BLaER1 treated with 17β-estradiol and CSF1 and Interleukin-3, amounts not matched to agents 10 nM and 100 nM (cell line): Measurements from ENCODE around the gene PSAP.
A peak's percentile ranks its signal among the peaks of the same experiment; 100 is the strongest.

ENCODE experiments used
- H3K27ac ChIP-seq, 11 experiments: shearing (Covaris generic); formaldehyde crosslinking; 2 replicates each; pipeline ENCODE4 v1.8.1; 2022
- H3K27me3 ChIP-seq, 11 experiments: shearing (Covaris generic); formaldehyde crosslinking; 2 replicates each; pipeline ENCODE4 v1.8.1; 2022
- H3K36me3 ChIP-seq, 11 experiments: shearing (Covaris generic); formaldehyde crosslinking; 2 replicates each; pipeline ENCODE4 v1.8.1; 2022
- H3K4me1 ChIP-seq, 10 experiments: shearing (Covaris generic); formaldehyde crosslinking; 2 replicates each; pipeline ENCODE4 v1.8.1; 2022
- H3K4me2 ChIP-seq, 11 experiments: shearing (Covaris generic); formaldehyde crosslinking; 2 replicates each; pipeline ENCODE4 v1.8.1; 2022
- H3K4me3 ChIP-seq, 10 experiments: shearing (Covaris generic); formaldehyde crosslinking; 2 replicates each; pipeline ENCODE4 v1.8.1; 2022
- H3K9ac ChIP-seq, 11 experiments: shearing (Covaris generic); formaldehyde crosslinking; 2 replicates each; pipeline ENCODE4 v1.8.1; 2022
- H3K9me3 ChIP-seq, 11 experiments: shearing (Covaris generic); formaldehyde crosslinking; replicated peaks in 1 of 11; 2 replicates each; pipeline ENCODE4 v1.8.1; 2022
- H4K20me1 ChIP-seq, 11 experiments: shearing (Covaris generic); formaldehyde crosslinking; 2 replicates each; pipeline ENCODE4 v1.8.1; 2022
- Cebpa-rat ChIP-seq, 11 experiments: shearing (Covaris generic); IDR thresholded peaks; 2 replicates each; pipeline ENCODE4 v1.8.1; 2022

Gene PSAP

GRCh38 chr10:71817831-71818655 is 33.0 kb downstream of the PSAP start:
- Histone ChIP-seq H3K9ac (peak overlapping the region in 5 of 11 experiments; percentile 4 to 71 (median 48); a peak in 6 of 22 replicates), H3K9me3 (no peaks in the 10 kb centered on the region), H3K27me3 (no peaks in the 10 kb centered on the region), H3K4me1 (peaks cover 0 to 100% (median 28%) of the 10 kb centered on the region in 10 experiments; a peak in 13 of 20 replicates), H3K27ac (peak overlapping the region in 4 of 11 experiments; percentile 19 to 49 (median 38); a peak in 7 of 22 replicates), H3K4me2 (peak overlapping the region in 2 of 11 experiments; percentile 20 to 28; a peak in 2 of 22 replicates), H3K4me3 (no peak overlapping the region), H3K36me3 (peaks cover 81 to 100% (median 97%) of the 10 kb centered on the region in 11 experiments), H4K20me1 (peaks cover 20 to 100% (median 98%) of the 10 kb centered on the region in 11 experiments)
- TF ChIP-seq Cebpa-rat (IDR thresholded peaks at IDR 0.05): no peak

- peaks cover 72 to 90% (median 87%) of the 10 kb centered on the region in 11 experiments for H3K36me3 ChIP-seq
- peak overlapping the region in 1 of 11 experiments; percentile 2; a peak in 1 of 22 replicates for H3K27ac ChIP-seq
- no peaks in the 10 kb centered on the region for H3K27me3 ChIP-seq
- H3K9me3 ChIP-seq: no peaks in the 10 kb centered on the region
- peaks cover 0 to 100% (median 31%) of the 10 kb centered on the region in 10 experiments; a peak in 16 of 20 replicates for H3K4me1 ChIP-seq
- no peak for TF ChIP-seq Cebpa-rat (IDR thresholded peaks at IDR 0.05)
- H3K4me2 ChIP-seq: peak overlapping the region in 1 of 11 experiments; percentile 20; a peak in 1 of 22 replicates
- peaks cover 12 to 100% (median 89%) of the 10 kb centered on the region in 11 experiments for H4K20me1 ChIP-seq
- no peak overlapping the region for H3K4me3 ChIP-seq
- peak overlapping the region in 2 of 11 experiments; percentile 11 to 61; a peak in 3 of 22 replicates for H3K9ac ChIP-seq
Measured at GRCh38 chr10:71816936-71817618, 34.0 kb downstream of the PSAP start.

- peaks cover 0 to 99% (median 32%) of the 10 kb centered on the region in 10 experiments; a peak in 16 of 20 replicates for H3K4me1 ChIP-seq
- peaks cover 65 to 83% (median 81%) of the 10 kb centered on the region in 11 experiments for H3K36me3 ChIP-seq
- peaks cover 8 to 100% (median 82%) of the 10 kb centered on the region in 11 experiments; a peak in 21 of 22 replicates for H4K20me1 ChIP-seq
Measured at GRCh38 chr10:71816421-71816851, 34.6 kb downstream of the PSAP start.

GRCh38 chr10:71815515-71816130 is 35.4 kb downstream of the PSAP start:
- peaks cover 57 to 75% (median 73%) of the 10 kb centered on the region in 11 experiments for H3K36me3 ChIP-seq
- no peak for TF ChIP-seq Cebpa-rat (IDR thresholded peaks at IDR 0.05)
- H3K4me1 ChIP-seq: peaks cover 0 to 99% (median 41%) of the 10 kb centered on the region in 10 experiments; a peak in 17 of 20 replicates
- H3K27ac ChIP-seq: peak overlapping the region in 2 of 11 experiments; percentile 9 to 15; a peak in 2 of 22 replicates
- no peaks in the 10 kb centered on the region for H3K27me3 ChIP-seq
- no peaks in the 10 kb centered on the region for H3K9me3 ChIP-seq
- H3K9ac ChIP-seq: peak overlapping the region in 3 of 11 experiments; percentile 11 to 43 (median 35); a peak in 4 of 22 replicates
- no peak overlapping the region for H3K4me3 ChIP-seq
- peaks cover 8 to 100% (median 74%) of the 10 kb centered on the region in 11 experiments; a peak in 21 of 22 replicates for H4K20me1 ChIP-seq
- H3K4me2 ChIP-seq: peak overlapping the region in 2 of 11 experiments; percentile 4 to 46; a peak in 2 of 22 replicates

More at GRCh38 chr10:71816421-71816851, 34.6 kb downstream of the PSAP start:
- peak overlapping the region in 2 of 11 experiments; percentile 11 to 41; a peak in 3 of 22 replicates for H3K9ac ChIP-seq
- no peak for TF ChIP-seq Cebpa-rat (IDR thresholded peaks at IDR 0.05)
- no peak overlapping the region; a peak in 1 of 22 replicates for H3K4me2 ChIP-seq
- 0 out of 22 replicates have a peak overlapping the region, but pooled peaks of 2 of the 11 experiments have one; percentile 2 to 17 for H3K27ac ChIP-seq
- H3K9me3 ChIP-seq: no peaks in the 10 kb centered on the region
- H3K4me3 ChIP-seq: no peak overlapping the region
- no peaks in the 10 kb centered on the region for H3K27me3 ChIP-seq

- H3K4me3 ChIP-seq: no peak overlapping the region
- peaks cover 8 to 100% (median 69%) of the 10 kb centered on the region in 11 experiments; a peak in 21 of 22 replicates for H4K20me1 ChIP-seq
- H3K4me2 ChIP-seq: peak overlapping the region in 2 of 11 experiments; percentile 4 to 46; a peak in 2 of 22 replicates
- H3K9ac ChIP-seq: peak overlapping the region in 4 of 11 experiments; percentile 4 to 43 (median 23); a peak in 6 of 22 replicates
- peak overlapping the region in 2 of 11 experiments; percentile 9 to 15; a peak in 2 of 22 replicates for H3K27ac ChIP-seq
- no peaks in the 10 kb centered on the region for H3K9me3 ChIP-seq
- no peaks in the 10 kb centered on the region for H3K27me3 ChIP-seq
- H3K4me1 ChIP-seq: peaks cover 0 to 99% (median 47%) of the 10 kb centered on the region in 10 experiments; a peak in 17 of 20 replicates
- H3K36me3 ChIP-seq: peaks cover 50 to 69% (median 66%) of the 10 kb centered on the region in 11 experiments
- no peak for TF ChIP-seq Cebpa-rat (IDR thresholded peaks at IDR 0.05)
Measured at GRCh38 chr10:71814922-71815411, 36.1 kb downstream of the PSAP start.

GRCh38 chr10:71812913-71813590 is 38.0 kb downstream of the PSAP start:
- H3K27ac ChIP-seq: peak overlapping the region in 2 of 11 experiments; percentile 12 to 13; a peak in 1 of 22 replicates
- H3K4me3 ChIP-seq: no peak overlapping the region
- peaks cover 8 to 100% (median 50%) of the 10 kb centered on the region in 11 experiments; a peak in 21 of 22 replicates for H4K20me1 ChIP-seq
- no peak for TF ChIP-seq Cebpa-rat (IDR thresholded peaks at IDR 0.05)
- H3K9ac ChIP-seq: peak overlapping the region in 4 of 11 experiments; percentile 4 to 20 (median 9); a peak in 3 of 22 replicates
- peaks cover 0 to 88% (median 48%) of the 10 kb centered on the region in 10 experiments; a peak in 17 of 20 replicates for H3K4me1 ChIP-seq
- peaks cover 31 to 50% (median 47%) of the 10 kb centered on the region in 11 experiments for H3K36me3 ChIP-seq
- peak overlapping the region in 5 of 11 experiments; percentile 12 to 56 (median 18); a peak in 9 of 22 replicates for H3K4me2 ChIP-seq
- no peaks in the 10 kb centered on the region for H3K9me3 ChIP-seq
- no peaks in the 10 kb centered on the region for H3K27me3 ChIP-seq
